Activated T-cell treated with anti-CD3 and anti-CD28 coated beads, Interleukin-2, amount 50 U/mL, for 48 hours (primary cell): ENCODE measurements around the gene FAM3D.
"Not testable (repeated sequence)": the region's sequence is repeated elsewhere in the genome, so short reads cannot be mapped to it uniquely, and the experiment has no call there.

Source experiments
- DNase-seq, 2 experiments: peaks; one replicate each; pipeline ENCODE4 v3.0.0-alpha.2; 2020

The FAM3D gene

GRCh38 chr3:58666683-58667082 is at the start of gene FAM3D:
TSS of gene FAM3D (minus strand) at chr3:58666774. CDS start at chr3:58655563, 11,211 bp downstream.
- DNase-seq: no peak

GRCh38 chr3:58713715-58714401 is 47.3 kb upstream of the FAM3D start:
- DNase-seq: no peak

- DNase-seq: no peak
Measured at GRCh38 chr3:58711871-58712270, 45.3 kb upstream of the FAM3D start.

GRCh38 chr3:58708983-58709382 is 42.4 kb upstream of the FAM3D start:
- not testable (repeated sequence) for DNase-seq

GRCh38 chr3:58708116-58708791 is 41.7 kb upstream of the FAM3D start:
- DNase-seq: no peak

GRCh38 chr3:58707390-58707930 is 40.9 kb upstream of the FAM3D start:
- DNase-seq: no peak

- DNase-seq: no peak
Measured at GRCh38 chr3:58706395-58707167, 40.0 kb upstream of the FAM3D start.

GRCh38 chr3:58704745-58705144 is 38.2 kb upstream of the FAM3D start:
- DNase-seq: no peak

GRCh38 chr3:58704304-58704703 is 37.7 kb upstream of the FAM3D start:
- not testable (repeated sequence) for DNase-seq

- DNase-seq: no peak
Measured at GRCh38 chr3:58698246-58698645, 31.7 kb upstream of the FAM3D start.

- no peak for DNase-seq
Measured at GRCh38 chr3:58697561-58697960, 31.0 kb upstream of the FAM3D start.

- not testable (repeated sequence) for DNase-seq
Measured at GRCh38 chr3:58696813-58697212, 30.2 kb upstream of the FAM3D start.

GRCh38 chr3:58696093-58696492 is 29.5 kb upstream of the FAM3D start:
- no peak for DNase-seq

- DNase-seq: not testable (repeated sequence)
Measured at GRCh38 chr3:58695284-58695683, 28.7 kb upstream of the FAM3D start.

GRCh38 chr3:58693940-58694850 is 27.6 kb upstream of the FAM3D start:
- no peak for DNase-seq

- no peak for DNase-seq
Measured at GRCh38 chr3:58692484-58692883, 25.9 kb upstream of the FAM3D start.

GRCh38 chr3:58691997-58692396 is 25.4 kb upstream of the FAM3D start:
- no peak for DNase-seq

- DNase-seq: no peak
Measured at GRCh38 chr3:58690490-58690889, 23.9 kb upstream of the FAM3D start.

GRCh38 chr3:58688574-58688973 is 22.0 kb upstream of the FAM3D start:
- DNase-seq: no peak

GRCh38 chr3:58686847-58687246 is 20.3 kb upstream of the FAM3D start:
- no peak for DNase-seq

- no peak for DNase-seq
Measured at GRCh38 chr3:58685641-58686040, 19.1 kb upstream of the FAM3D start.

- DNase-seq: peak; percentile 42 to 53
Measured at GRCh38 chr3:58683466-58683865, 16.9 kb upstream of the FAM3D start.
